Ramos (cell line): Measurements from ENCODE around the gene TBC1D22A.

Source experiments
- in situ Hi-C: fragments of 300-500 bp; cut with MboI; formaldehyde crosslinking; loops from one replicate; pipeline ENCODE4 v1.14.3; 2022; ENCODE audit warnings: low sequenced_read_pairs; ENCODE audit not compliant: unreplicated experiment

TBC1D22A gene

DNA sequence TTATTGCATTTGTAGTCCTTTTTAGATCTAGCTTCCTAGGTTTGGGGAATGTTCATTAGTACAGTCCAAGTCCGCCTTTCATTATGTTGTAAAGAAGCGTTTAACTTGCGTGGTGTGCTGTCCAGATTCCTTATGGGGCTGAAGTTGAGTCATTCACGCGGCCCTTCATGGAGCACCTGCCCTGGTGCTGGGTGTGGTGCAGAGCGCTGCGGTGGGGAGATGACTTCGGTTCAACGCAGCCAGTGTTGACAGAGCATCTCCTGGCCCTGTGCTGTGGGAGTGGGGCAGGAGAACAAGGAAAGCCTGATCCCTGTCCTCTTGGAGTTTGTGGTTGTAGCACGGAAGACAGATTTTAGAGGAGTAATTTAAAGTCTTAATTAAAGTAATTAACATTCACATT is 152.0 kb downstream of the TBC1D22A start:
- in situ Hi-C loops, result no loop called here

DNA sequence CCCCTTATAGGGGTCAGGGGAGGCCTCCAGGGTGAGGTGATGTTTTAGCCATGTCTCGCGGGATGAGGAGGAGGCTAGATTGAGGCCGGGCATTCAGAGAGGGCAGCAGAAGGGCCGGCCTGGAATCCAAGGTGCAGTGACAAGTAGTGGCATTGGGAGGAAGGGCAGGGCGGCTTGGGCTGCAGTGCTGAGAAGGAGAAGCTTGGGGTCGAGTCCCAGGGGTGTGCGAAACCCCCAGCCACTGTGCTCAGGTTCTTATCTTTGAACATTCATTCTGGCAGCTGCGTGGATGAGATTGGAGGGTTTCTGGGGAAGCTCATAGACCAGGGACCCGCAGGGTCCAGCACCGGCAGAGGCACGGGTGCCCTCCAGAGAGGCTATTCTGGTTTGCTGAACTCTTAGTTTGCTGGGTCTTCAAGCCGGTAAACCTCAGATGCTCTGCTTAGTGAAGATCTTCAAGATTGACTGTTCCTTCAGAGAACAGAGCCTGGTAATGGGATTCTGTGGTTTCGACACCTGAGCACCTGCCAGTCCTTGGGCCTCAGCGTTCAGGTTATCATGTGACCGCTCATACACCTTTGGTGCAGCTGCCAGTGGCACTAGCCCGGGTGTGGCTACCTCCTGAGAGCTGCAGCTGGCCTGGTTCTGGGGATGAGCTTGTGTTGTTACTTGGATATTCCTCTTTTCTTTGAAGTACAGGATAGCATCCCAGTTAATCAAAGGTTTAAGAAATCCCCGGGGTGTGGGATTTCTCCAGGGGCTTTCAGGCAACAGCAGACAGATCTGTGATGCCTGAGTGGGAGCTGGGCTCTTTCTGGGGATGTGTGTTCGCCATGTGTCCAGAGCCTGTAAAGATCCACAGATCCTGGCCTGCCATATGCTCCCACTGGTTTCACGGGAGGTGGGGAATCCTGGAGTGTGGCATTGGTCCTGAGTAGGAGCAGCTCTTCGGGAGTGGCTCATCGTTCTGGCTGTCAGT is 152.8 kb downstream of the TBC1D22A start:
- in situ Hi-C loops, result no loop called here

- in situ Hi-C loops, result no loop called here
Observed at GRCh38 chr22:46915950-46916730, 153.7 kb downstream of the TBC1D22A start.

GRCh38 chr22:46916886-46917770 is 154.7 kb downstream of the TBC1D22A start:
- in situ Hi-C loops, result no loop called here

- in situ Hi-C loops, result no loop called here
Observed at GRCh38 chr22:46917771-46918101, 155.3 kb downstream of the TBC1D22A start.

GRCh38 chr22:46918197-46918596 is 155.7 kb downstream of the TBC1D22A start:
- in situ Hi-C loops, result no loop called here

- in situ Hi-C loops, result no loop called here
Observed at GRCh38 chr22:46922037-46922436, 159.6 kb downstream of the TBC1D22A start.

DNA sequence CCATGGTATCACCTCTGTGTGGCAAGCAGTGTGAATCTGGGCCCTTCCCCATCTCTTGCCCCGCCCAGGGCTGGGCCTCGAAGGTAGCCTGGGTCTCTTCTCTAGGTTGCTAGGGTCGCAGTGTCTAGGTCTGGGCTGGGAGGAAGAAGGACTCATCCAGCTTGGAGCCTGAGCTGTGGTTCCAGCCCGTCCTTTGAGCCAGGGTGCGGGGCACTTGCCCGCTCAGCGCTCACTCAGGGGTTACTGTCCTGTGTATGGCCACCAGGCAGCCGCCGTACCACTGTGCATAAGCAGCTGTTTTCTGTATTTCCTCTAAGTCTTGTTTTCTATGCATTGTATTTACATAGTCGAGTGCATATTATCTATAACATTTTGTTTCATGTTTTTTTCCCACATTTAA is 160.9 kb downstream of the TBC1D22A start:
- in situ Hi-C loops, result no loop called here

- in situ Hi-C loops, result no loop called here
Observed at GRCh38 chr22:46925818-46926217, 163.4 kb downstream of the TBC1D22A start.

DNA sequence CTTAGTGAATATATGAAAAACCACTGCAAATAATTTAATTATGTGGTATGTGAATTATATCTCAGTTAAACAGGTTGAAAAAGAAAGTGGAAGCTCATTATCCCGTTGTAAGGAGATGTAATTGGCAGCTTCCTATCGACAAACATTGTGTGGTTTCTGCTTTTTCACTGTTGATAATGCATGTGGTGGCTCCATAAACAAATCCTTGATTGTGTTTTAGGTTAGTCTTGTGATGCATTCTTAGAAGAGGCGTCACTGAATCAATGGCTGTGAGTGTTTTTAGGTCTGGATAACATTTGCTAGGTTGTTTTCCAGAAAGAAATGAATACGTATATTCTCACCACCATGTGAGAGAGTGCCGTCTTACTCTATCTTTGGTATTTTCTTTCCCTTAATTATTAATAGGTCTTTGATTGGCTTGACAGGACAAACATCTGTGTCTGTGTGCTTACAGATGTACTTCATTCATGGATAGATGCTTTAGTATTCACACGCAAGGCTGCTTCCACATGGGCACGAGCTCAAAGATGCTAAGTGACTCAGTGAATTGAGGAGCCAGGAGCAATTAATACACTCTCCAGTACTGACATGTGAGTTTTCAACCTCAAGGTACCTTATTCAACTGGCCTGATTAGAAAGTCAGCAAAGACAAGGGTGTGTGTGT is 166.7 kb downstream of the TBC1D22A start:
- in situ Hi-C loops, result no loop called here

DNA sequence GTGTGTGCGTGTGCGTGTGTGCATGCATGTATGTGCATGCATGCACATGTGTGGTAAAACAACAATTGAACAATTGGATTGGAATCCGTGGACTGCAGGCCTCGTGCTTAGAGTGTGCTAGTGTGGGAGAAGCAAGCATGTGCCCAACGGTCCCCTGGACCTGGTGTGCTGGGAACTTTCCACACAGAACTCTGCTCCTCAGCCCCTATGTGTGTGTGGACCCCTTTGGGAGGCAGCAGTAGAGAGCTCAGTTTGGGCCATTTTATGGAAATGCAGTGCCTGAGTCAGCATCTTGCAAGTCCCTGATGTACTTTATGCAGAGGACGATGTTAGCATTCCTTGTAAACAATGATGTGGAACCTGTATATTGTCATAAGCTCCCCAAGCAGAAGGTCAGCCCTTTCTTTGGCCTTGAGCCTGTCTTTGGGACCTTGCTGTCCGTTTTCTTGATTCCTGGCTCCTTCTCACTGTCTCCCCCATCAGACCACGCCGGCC is 167.3 kb downstream of the TBC1D22A start:
- in situ Hi-C loops, result no loop called here

DNA sequence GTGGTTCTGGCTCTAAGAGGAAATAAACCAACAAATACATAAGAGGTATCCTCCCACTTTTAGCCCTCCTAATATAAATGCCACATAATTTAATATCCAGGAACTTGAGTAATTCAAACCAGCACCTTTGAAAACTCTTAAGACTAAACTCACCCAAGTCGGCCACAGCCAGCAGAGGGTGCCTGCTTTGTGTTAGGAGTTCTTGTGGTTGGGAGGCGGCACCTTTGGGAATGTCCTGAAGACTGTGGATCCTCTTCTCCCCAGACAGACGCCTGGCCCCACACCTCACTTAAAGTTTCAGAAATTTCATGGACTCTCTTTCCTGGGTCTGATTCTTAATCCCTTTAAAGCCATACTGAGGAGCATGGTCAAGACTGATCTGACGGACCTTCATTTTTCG is 169.0 kb downstream of the TBC1D22A start:
- in situ Hi-C loops, result no loop called here

- in situ Hi-C loops, result no loop called here
Observed at GRCh38 chr22:46931881-46932280, 169.4 kb downstream of the TBC1D22A start.

GRCh38 chr22:46933040-46933930 is 170.8 kb downstream of the TBC1D22A start:
- in situ Hi-C loops, result no loop called here

DNA sequence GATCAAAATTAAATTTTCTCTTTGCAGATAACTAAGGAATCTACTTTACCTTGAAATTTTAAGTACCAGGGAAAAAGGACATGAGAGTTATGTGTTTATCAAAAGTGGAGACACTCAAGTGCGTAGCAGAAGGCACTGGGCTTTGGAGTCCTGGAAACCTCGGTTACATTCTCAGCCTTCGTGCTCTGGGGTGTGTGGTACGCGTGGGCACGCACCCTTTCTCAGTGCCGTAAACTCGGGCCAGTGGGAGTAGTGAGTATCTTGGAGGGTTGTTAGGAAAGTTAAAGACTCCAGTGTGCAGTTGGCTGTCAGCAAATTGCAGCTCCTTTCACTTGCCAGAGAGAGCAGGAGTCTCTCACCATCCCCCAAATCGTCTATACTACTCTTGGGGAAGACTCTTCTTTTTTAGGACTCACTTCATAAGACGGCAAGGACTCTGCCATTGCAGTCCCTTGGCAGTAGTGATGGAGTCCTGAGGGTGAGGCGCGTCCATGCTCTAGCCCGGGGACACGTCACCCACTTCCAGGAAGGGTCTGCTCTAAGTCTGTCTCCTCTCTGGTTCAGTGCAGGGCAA is 171.8 kb downstream of the TBC1D22A start:
- in situ Hi-C loops, result no loop called here

GRCh38 chr22:46934746-46935491 is 172.5 kb downstream of the TBC1D22A start:
- in situ Hi-C loops, result no loop called here

DNA sequence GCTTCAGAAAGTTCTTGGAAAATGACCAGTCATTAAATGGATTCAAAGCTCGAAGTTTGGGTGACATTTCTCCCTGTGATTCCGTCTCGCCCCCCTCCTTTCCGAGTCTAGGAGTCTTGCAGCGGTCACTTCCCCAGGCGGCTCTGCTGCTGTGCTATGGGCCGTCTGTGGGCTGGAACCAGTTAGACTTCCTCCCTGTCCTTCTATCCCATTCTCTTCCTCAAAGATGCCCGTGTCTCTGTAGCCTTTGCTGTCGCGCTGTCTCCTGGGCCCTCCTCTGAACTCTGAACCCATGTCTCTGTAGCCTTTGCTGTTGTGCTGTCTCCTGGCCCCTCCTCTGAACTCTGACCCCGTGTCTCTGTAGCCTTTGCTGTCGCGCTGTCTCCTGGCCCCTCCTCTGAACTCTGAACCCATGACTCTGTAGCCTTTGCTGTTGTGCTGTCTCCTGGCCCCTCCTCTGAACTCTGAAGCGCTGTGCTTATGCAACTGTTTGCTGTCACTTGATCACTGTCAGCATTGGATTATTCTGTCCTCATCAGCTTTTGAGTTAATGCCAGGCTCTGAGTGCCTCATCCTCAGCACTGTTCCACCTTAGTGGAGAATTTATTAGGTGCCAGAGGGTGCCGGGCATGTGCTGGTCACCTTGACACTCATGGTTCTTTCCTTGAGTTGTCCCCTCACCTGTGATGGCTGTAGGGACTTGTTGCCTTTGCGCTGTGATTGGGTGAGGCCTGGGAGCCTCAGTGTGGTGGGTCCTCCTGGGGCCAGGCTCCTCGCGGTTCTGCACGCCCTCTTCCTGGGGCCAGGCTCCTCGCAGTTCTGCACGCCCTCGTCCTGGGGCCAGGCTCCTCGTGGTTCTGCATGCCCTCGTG is 173.3 kb downstream of the TBC1D22A start:
- in situ Hi-C loops, result no loop called here
